Suprapubic skin (tissue), 2 donors: ENCODE results near the gene SLC39A2.

ENCODE experiments used
- EP300 ChIP-seq: sonication (generic); formaldehyde crosslinking; IDR thresholded peaks from one replicate; pipeline ENCODE4 v1.6.1; 2017; ENCODE audit warnings: antibody characterized with exemption
- POLR2A ChIP-seq, 2 donors: fragments of 450-650 bp; IDR thresholded peaks; one replicate each; pipeline ENCODE4 v1.6.1; 2017; ENCODE audit warnings: antibody characterized with exemption in 2 of 2, mild to moderate bottlenecking in 2 of 2, moderate library complexity in 2 of 2

DNA sequence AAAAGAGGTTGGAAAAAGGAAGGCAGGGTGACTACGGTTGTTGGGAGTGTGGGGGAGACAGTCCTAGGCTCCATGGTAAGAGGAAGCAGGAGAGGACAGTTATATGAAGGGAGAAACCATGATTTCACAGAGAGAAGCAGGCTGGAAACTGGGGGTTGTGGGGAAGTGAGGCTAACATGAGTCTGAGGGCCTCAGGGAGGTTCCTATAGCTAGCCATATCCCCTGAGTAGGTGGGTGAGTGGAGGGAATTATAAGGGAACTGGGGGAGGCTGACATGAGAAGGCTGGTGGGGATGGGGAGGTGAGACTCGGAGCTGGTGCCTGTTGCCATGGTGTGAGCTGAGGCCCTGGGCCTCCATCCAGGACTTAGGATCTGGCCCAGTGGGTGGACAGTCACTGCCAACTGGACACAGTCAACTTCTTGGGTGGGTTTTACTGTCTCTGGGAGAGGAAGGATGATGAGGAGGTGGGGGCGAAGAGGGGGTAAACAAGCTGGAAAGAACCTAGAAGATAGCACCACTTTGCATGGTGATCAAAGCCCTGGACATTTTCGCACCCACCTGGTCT, 34.1 kb downstream of the SLC39A2 start:
- no peak for TF ChIP-seq POLR2A (IDR thresholded peaks at IDR 0.05)
- no peak for TF ChIP-seq EP300
